GM23248 (cell line): ENCODE measurements around the gene AMBRA1. TPM values are rescaled to one million over a fixed set of nuclear protein-coding genes. Genes with fewer than 3 reads are reported as not detected.

ENCODE experiments used
- DNase-seq: peaks from one replicate; pipeline ENCODE4 v3.0.0-alpha.2; 2015
- H2AFZ ChIP-seq: fragments of 200-600 bp; sonication (generic); 2 replicates; pipeline ENCODE4 v1.6.1; 2016; ENCODE audit warnings: antibody characterized with exemption
- H3F3A ChIP-seq: fragments of 200-600 bp; sonication (generic); 2 replicates; pipeline ENCODE4 v1.6.1; 2016; ENCODE audit warnings: mild to moderate bottlenecking, antibody characterized with exemption, mixed run types; ENCODE audit not compliant: insufficient read depth
- H3K27ac ChIP-seq: fragments of 200-600 bp; sonication (generic); 2 replicates; pipeline ENCODE4 v1.5.1; 2016; ENCODE audit warnings: mild to moderate bottlenecking
- H3K27me3 ChIP-seq: fragments of 200-600 bp; sonication (generic); replicated peaks from 2 replicates; pipeline ENCODE4 v1.6.1; 2016; ENCODE audit warnings: mild to moderate bottlenecking; ENCODE audit not compliant: insufficient read depth
- H3K36me3 ChIP-seq: fragments of 200-600 bp; sonication (generic); 2 replicates; pipeline ENCODE4 v1.6.1; 2016; ENCODE audit warnings: low read depth, mild to moderate bottlenecking
- H3K4me1 ChIP-seq: fragments of 200-600 bp; sonication (generic); 2 replicates; pipeline ENCODE4 v1.6.1; 2016; ENCODE audit warnings: mild to moderate bottlenecking; ENCODE audit not compliant: insufficient read depth
- H3K4me2 ChIP-seq: fragments of 200-600 bp; sonication (generic); one replicate; pipeline ENCODE4 v1.6.1; 2016; ENCODE audit warnings: mild to moderate bottlenecking; ENCODE audit not compliant: unreplicated experiment
- H3K4me3 ChIP-seq: fragments of 200-600 bp; sonication (generic); 2 replicates; pipeline ENCODE4 v1.5.1; 2016; ENCODE audit warnings: mild to moderate bottlenecking
- H3K79me2 ChIP-seq: fragments of 200-600 bp; sonication (generic); 2 replicates; pipeline ENCODE4 v1.6.1; 2016; ENCODE audit warnings: mild to moderate bottlenecking; ENCODE audit not compliant: insufficient read depth
- H3K9ac ChIP-seq: fragments of 200-600 bp; sonication (generic); 2 replicates; pipeline ENCODE4 v1.6.1; 2016; ENCODE audit warnings: mild to moderate bottlenecking
- H3K9me2 ChIP-seq: fragments of 200-600 bp; sonication (generic); 2 replicates; pipeline ENCODE4 v1.6.1; 2016; ENCODE audit warnings: mixed run types, mild to moderate bottlenecking, moderate library complexity; ENCODE audit not compliant: insufficient read depth
- H3K9me3 ChIP-seq: fragments of 200-600 bp; sonication (generic); one replicate; pipeline ENCODE4 v1.6.1; 2017; ENCODE audit warnings: low read depth
- H4K20me1 ChIP-seq: fragments of 200-600 bp; sonication (generic); 2 replicates; pipeline ENCODE4 v1.6.0; 2016; ENCODE audit not compliant: insufficient read depth
- EZH2 ChIP-seq: fragments of 200-600 bp; sonication (generic); IDR thresholded peaks from 2 replicates; pipeline ENCODE4 v1.6.1; 2018; ENCODE audit warnings: antibody characterized with exemption, mild to moderate bottlenecking; ENCODE audit not compliant: insufficient read depth, poor library complexity, severe bottlenecking
- EZH2phosphoT487 ChIP-seq: fragments of 200-600 bp; sonication (generic); IDR thresholded peaks from 2 replicates; pipeline ENCODE4 v1.6.1; 2018; ENCODE audit warnings: antibody characterized with exemption, moderate library complexity, mild to moderate bottlenecking, low read depth; ENCODE audit not compliant: insufficient read depth
- WGBS, 2 experiments: methylation state at CpG; one replicate each; pipeline ENCODE4 v1.1.6; 2015 to 2017; ENCODE audit warnings: low lambda C conversion rate in 2 of 2, low coverage in 1 of 2; ENCODE audit errors: missing lambda C conversion rate in 2 of 2; 5-methylcytosine and 5-hydroxymethylcytosine counted together
- in situ Hi-C: fragments of 300-500 bp; cut with MboI; formaldehyde crosslinking; loops from 2 replicates; pipeline ENCODE4 v1.15.0; 2020
- polyA plus RNA-seq: library from polyadenylated mRNA; unstranded; fragments of >200 nt; fragmentation: Nextera tagmentation; extraction: Ambion mirVana; gene quantifications from 2 replicates; pipeline ENCODE4 v1.2.1, GENCODE V29; 2016
- total RNA-seq: library from RNA; depleted of rRNA; stranded (reverse); fragments of >200 nt; shearing (Covaris generic); gene quantifications from 2 replicates; pipeline ENCODE4 v1.2.3, GENCODE V29; 2014

AMBRA1 gene
- total and polyA plus RNA-seq, 2 experiments from 2014 or later: 5.0 to 46.0 TPM

GRCh38 chr11:46452918-46453517 is 140.8 kb downstream of the AMBRA1 start:
- H3F3A ChIP-seq: no peaks in the 10 kb centered on the region
- H3K79me2 ChIP-seq: peaks cover 23% of the 10 kb centered on the region
- H2AFZ ChIP-seq: no peak overlapping the region
- DNase-seq: no peak
- WGBS, 2 experiments: 96 to 99% methylated on average over 4 of the region's 4 CpGs
- H3K9ac ChIP-seq: no peak overlapping the region
- no peaks in the 10 kb centered on the region for H3K36me3 ChIP-seq
- H3K27me3 ChIP-seq: no peaks in the 10 kb centered on the region
- H3K4me2 ChIP-seq: no peak overlapping the region
- TF ChIP-seq EZH2phosphoT487 (no peak), EZH2 (no peak)
- no peaks in the 10 kb centered on the region for H3K9me2 ChIP-seq
- in situ Hi-C loops: no loop called here
- no peak overlapping the region for H3K27ac ChIP-seq
- H3K9me3 ChIP-seq: no peaks in the 10 kb centered on the region
- no peaks in the 10 kb centered on the region for H3K4me1 ChIP-seq
- H3K4me3 ChIP-seq: no peak overlapping the region
- H4K20me1 ChIP-seq: 0 out of 2 replicates have a peak, but pooled peaks cover 3% of the 10 kb centered on the region

DNA sequence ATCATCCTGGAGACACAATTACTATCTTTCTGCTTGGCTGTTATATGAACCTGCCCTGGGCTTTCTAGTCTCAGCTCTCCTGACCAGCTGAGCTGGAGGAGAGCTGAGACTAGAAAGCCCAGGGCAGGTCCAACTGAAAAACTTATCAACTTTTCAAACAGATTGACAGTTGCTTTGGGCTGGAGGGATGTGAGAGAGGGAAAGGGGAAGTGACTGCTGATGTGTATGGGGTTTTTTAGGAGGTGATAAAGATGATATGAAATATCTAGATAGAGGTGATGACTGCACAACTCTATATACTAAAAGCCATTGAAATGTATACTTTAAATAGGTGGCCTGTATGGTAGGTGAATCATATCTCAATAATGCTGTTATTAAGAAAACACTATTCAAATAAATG is 142.1 kb downstream of the AMBRA1 start:
- peaks cover 35% of the 10 kb centered on the region for H3K79me2 ChIP-seq
- in situ Hi-C loops: no loop called here
- H3K4me3 ChIP-seq: no peak overlapping the region
- no peaks in the 10 kb centered on the region for H3K9me2 ChIP-seq
- H3K27ac ChIP-seq: no peak overlapping the region
- H3K9me3 ChIP-seq: no peaks in the 10 kb centered on the region
- no peaks in the 10 kb centered on the region for H3K27me3 ChIP-seq
- no peaks in the 10 kb centered on the region for H3K4me1 ChIP-seq
- H4K20me1 ChIP-seq: 0 out of 2 replicates have a peak, but pooled peaks cover 3% of the 10 kb centered on the region
- TF ChIP-seq EZH2phosphoT487 (no peak), EZH2 (no peak)
- H2AFZ ChIP-seq: no peak overlapping the region
- DNase-seq: no peak
- no peak overlapping the region for H3K4me2 ChIP-seq
- H3F3A ChIP-seq: no peaks in the 10 kb centered on the region
- no peak overlapping the region for H3K9ac ChIP-seq
- H3K36me3 ChIP-seq: no peaks in the 10 kb centered on the region

- Histone ChIP-seq H3K9me2 (no peaks in the 10 kb centered on the region), H3K4me3 (no peak overlapping the region), H3K27ac (no peak overlapping the region), H2AFZ (no peak overlapping the region), H3K4me2 (no peak overlapping the region), H3F3A (no peaks in the 10 kb centered on the region), H3K36me3 (no peaks in the 10 kb centered on the region), H3K27me3 (no peaks in the 10 kb centered on the region), H3K79me2 (peaks cover 36% of the 10 kb centered on the region), H3K9me3 (no peaks in the 10 kb centered on the region), H3K9ac (no peak overlapping the region), H4K20me1 (0 out of 2 replicates have a peak, but pooled peaks cover 3% of the 10 kb centered on the region), H3K4me1 (no peaks in the 10 kb centered on the region)
- no peak for DNase-seq
- in situ Hi-C loops: no loop called here
- WGBS, 2 experiments: 91% methylated on average over 3 of the region's 3 CpGs
- TF ChIP-seq EZH2phosphoT487 (no peak), EZH2 (no peak)
These were observed 142.9 kb downstream of the AMBRA1 start for GRCh38 chr11:46450846-46451477.

- in situ Hi-C loops: no loop called here
- no peak for DNase-seq
- no peak overlapping the region for H3K27ac ChIP-seq
- 0 out of 2 replicates have a peak, but pooled peaks cover 6% of the 10 kb centered on the region for H3K36me3 ChIP-seq
- no peak for TF ChIP-seq EZH2phosphoT487
- no peak for TF ChIP-seq EZH2
- no peak overlapping the region for H2AFZ ChIP-seq
- H3K4me3 ChIP-seq: no peak overlapping the region
- no peaks in the 10 kb centered on the region for H3F3A ChIP-seq
- peaks cover 10% of the 10 kb centered on the region; the same call in 1 of the 2 replicates for H3K4me1 ChIP-seq
- H3K79me2 ChIP-seq: peaks cover 41% of the 10 kb centered on the region
- no peak overlapping the region for H3K9ac ChIP-seq
- no peaks in the 10 kb centered on the region for H3K27me3 ChIP-seq
- H4K20me1 ChIP-seq: no peaks in the 10 kb centered on the region
- WGBS, 2 experiments: 91 to 98% methylated on average over 2 of the region's 2 CpGs
- H3K4me2 ChIP-seq: no peak overlapping the region
- H3K9me3 ChIP-seq: no peaks in the 10 kb centered on the region
- H3K9me2 ChIP-seq: no peaks in the 10 kb centered on the region
These were observed 146.3 kb downstream of the AMBRA1 start for GRCh38 chr11:46447544-46447943.
